Measurements from ENCODE around the gene SLC24A4. TPM values are rescaled to one million over a fixed set of nuclear protein-coding genes. Genes with fewer than 3 reads are reported as not detected.

The SLC24A4 gene
- polyA plus RNA-seq, 1 donor (not counting 4 experiments of a cell fraction or from before 2014, with no cell fraction given), result 0.10 TPM

DNA sequence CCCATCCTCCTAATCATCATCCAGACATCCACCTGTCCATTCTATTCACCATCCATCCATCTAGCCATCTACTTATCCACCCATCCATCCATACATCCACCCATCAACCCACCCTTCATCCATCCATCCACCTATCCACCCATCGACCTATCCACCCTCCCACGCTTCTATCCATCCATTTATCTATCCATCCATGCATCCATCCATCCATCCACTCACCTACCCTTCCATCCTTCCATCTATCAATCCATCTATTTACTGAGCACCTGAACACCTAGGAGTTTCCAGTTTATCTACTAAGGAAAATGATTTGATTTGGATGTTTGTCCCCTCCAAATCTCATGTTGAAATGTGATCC, 198.1 kb downstream of the SLC24A4 start:
- H3K4me1 ChIP-seq (ENCODE audit: control insufficient read depth, extremely low read depth, insufficient read depth, low read length), result no peaks in the 10 kb centered on the region
- H3K9ac ChIP-seq (ENCODE audit: control insufficient read depth, extremely low read depth, insufficient read depth, low read length), result no peak overlapping the region
- dilution Hi-C loops (cut with MboI; ENCODE audit: extremely low pct_ligation_motif_present, low sequenced_read_pairs), result no loop called here
- H3K9me3 ChIP-seq (ENCODE audit: control insufficient read depth, low read depth, low read length), result no peaks in the 10 kb centered on the region
- TF ChIP-seq EZH2 (IDR thresholded peaks at IDR 0.05; ENCODE audit: low read length), result no peak
- no peak for TF ChIP-seq CTCF (optimal IDR thresholded peaks at IDR 0.05 in 1 of 3, IDR thresholded peaks at IDR 0.05 in 1 of 3, conservative IDR thresholded peaks at IDR 0.05 in 1 of 3; ENCODE audit: extremely low read depth in 1 of 3, insufficient read depth in 2 of 3, low read length in 3 of 3)
- no peaks in the 10 kb centered on the region for H3K27me3 ChIP-seq (ENCODE audit: control insufficient read depth, extremely low read depth, insufficient read depth, low read length)
- no peak overlapping the region for H3K4me2 ChIP-seq (ENCODE audit: control insufficient read depth, extremely low read depth, insufficient read depth, low read depth, low read length)
- no peak for FAIRE-seq
- peaks cover 13% of the 10 kb centered on the region for H3K79me2 ChIP-seq (ENCODE audit: control insufficient read depth, insufficient read depth, low read length)
- H3K27ac ChIP-seq (ENCODE audit: control insufficient read depth, insufficient read depth, low read length), result no peak overlapping the region
- H4K20me1 ChIP-seq (ENCODE audit: control insufficient read depth, extremely low read depth, insufficient read depth, low read length), result no peaks in the 10 kb centered on the region
- no peak for DNase-seq (ENCODE audit: low read depth, low spot score)
- no peak overlapping the region for H2AFZ ChIP-seq (ENCODE audit: control insufficient read depth, low read length)
- no peak overlapping the region for H3K4me3 ChIP-seq (ENCODE audit: control insufficient read depth in 2 of 3, extremely low read depth in 1 of 3, insufficient read depth in 2 of 3, low read depth in 1 of 3, low read length in 3 of 3)
- no peaks in the 10 kb centered on the region for H3K36me3 ChIP-seq (ENCODE audit: control insufficient read depth in 2 of 2, extremely low read depth in 1 of 2, insufficient read depth in 2 of 2, low read length in 2 of 2)
- no peaks in the 10 kb centered on the region for H3K9me1 ChIP-seq (ENCODE audit: control insufficient read depth, extremely low read depth, insufficient read depth, low read length)

- no peaks in the 10 kb centered on the region for H3K27me3 ChIP-seq (ENCODE audit: control insufficient read depth, extremely low read depth, insufficient read depth, low read length)
- peaks cover 12% of the 10 kb centered on the region for H3K79me2 ChIP-seq (ENCODE audit: control insufficient read depth, insufficient read depth, low read length)
- no peak for FAIRE-seq
- no peak overlapping the region for H3K27ac ChIP-seq (ENCODE audit: control insufficient read depth, insufficient read depth, low read length)
- no peaks in the 10 kb centered on the region for H3K4me1 ChIP-seq (ENCODE audit: control insufficient read depth, extremely low read depth, insufficient read depth, low read length)
- dilution Hi-C loops (cut with MboI; ENCODE audit: extremely low pct_ligation_motif_present, low sequenced_read_pairs), result no loop called here
- no peak overlapping the region for H3K9ac ChIP-seq (ENCODE audit: control insufficient read depth, extremely low read depth, insufficient read depth, low read length)
- H3K4me2 ChIP-seq (ENCODE audit: control insufficient read depth, extremely low read depth, insufficient read depth, low read depth, low read length), result no peak overlapping the region
- no peak overlapping the region for H3K4me3 ChIP-seq (ENCODE audit: control insufficient read depth in 2 of 3, extremely low read depth in 1 of 3, insufficient read depth in 2 of 3, low read depth in 1 of 3, low read length in 3 of 3)
- H4K20me1 ChIP-seq (ENCODE audit: control insufficient read depth, extremely low read depth, insufficient read depth, low read length), result no peaks in the 10 kb centered on the region
- H3K9me1 ChIP-seq (ENCODE audit: control insufficient read depth, extremely low read depth, insufficient read depth, low read length), result no peaks in the 10 kb centered on the region
- no peak overlapping the region for H2AFZ ChIP-seq (ENCODE audit: control insufficient read depth, low read length)
- no peaks in the 10 kb centered on the region for H3K9me3 ChIP-seq (ENCODE audit: control insufficient read depth, low read depth, low read length)
- TF ChIP-seq EZH2 (IDR thresholded peaks at IDR 0.05; ENCODE audit: low read length), result no peak
- TF ChIP-seq CTCF (optimal IDR thresholded peaks at IDR 0.05 in 1 of 3, IDR thresholded peaks at IDR 0.05 in 1 of 3, conservative IDR thresholded peaks at IDR 0.05 in 1 of 3; ENCODE audit: extremely low read depth in 1 of 3, insufficient read depth in 2 of 3, low read length in 3 of 3), result no peak
- no peaks in the 10 kb centered on the region for H3K36me3 ChIP-seq (ENCODE audit: control insufficient read depth in 2 of 2, extremely low read depth in 1 of 2, insufficient read depth in 2 of 2, low read length in 2 of 2)
- no peak for DNase-seq (ENCODE audit: low read depth, low spot score)
Measured at GRCh38 chr14:92523752-92524151, 200.8 kb downstream of the SLC24A4 start.
